22Rv1 (cell line): ENCODE measurements around the gene HERC3.

Source experiments
- H3K27ac ChIP-seq: fragments of 450-650 bp; 2 replicates; pipeline ENCODE4 v1.5.1; 2017
- CTCF ChIP-seq: fragments of 450-650 bp; IDR thresholded peaks from 2 replicates; pipeline ENCODE4 v1.5.1; 2017; ENCODE audit warnings: mild to moderate bottlenecking
- ZFX ChIP-seq: fragments of 450-650 bp; IDR thresholded peaks from 2 replicates; pipeline ENCODE4 v1.6.1; 2017; ENCODE audit warnings: antibody characterized with exemption, borderline replicate concordance

HERC3 gene

GRCh38 chr4:88619971-88620370 lies 27.7 kb downstream of the HERC3 start:
- no peak overlapping the region for H3K27ac ChIP-seq
- TF ChIP-seq ZFX (no peak), CTCF (no peak)

GRCh38 chr4:88621763-88622327 lies 29.6 kb downstream of the HERC3 start:
- H3K27ac ChIP-seq: no peak overlapping the region
- TF ChIP-seq CTCF (no peak), ZFX (no peak)

GRCh38 chr4:88623097-88623496 lies 30.8 kb downstream of the HERC3 start:
- TF ChIP-seq ZFX (no peak), CTCF (no peak)
- no peak overlapping the region for H3K27ac ChIP-seq

- no peak for TF ChIP-seq CTCF
- no peak for TF ChIP-seq ZFX
- no peak overlapping the region for H3K27ac ChIP-seq
Measured at GRCh38 chr4:88628746-88629145, 36.5 kb downstream of the HERC3 start.

GRCh38 chr4:88629826-88630225 lies 37.5 kb downstream of the HERC3 start:
- TF ChIP-seq ZFX (no peak), CTCF (no peak)
- no peak overlapping the region for H3K27ac ChIP-seq

GRCh38 chr4:88630756-88631155 lies 38.5 kb downstream of the HERC3 start:
- no peak for TF ChIP-seq CTCF
- TF ChIP-seq ZFX: no peak
- H3K27ac ChIP-seq: no peak overlapping the region

GRCh38 chr4:88643932-88644331 lies 51.7 kb downstream of the HERC3 start:
- TF ChIP-seq CTCF: no peak
- no peak for TF ChIP-seq ZFX
- no peak overlapping the region for H3K27ac ChIP-seq
